Tibial artery (tissue), 4 donors: ENCODE data around the gene RREB1.

Experiments
- DNase-seq, 2 donors: peaks; one replicate each; pipeline ENCODE4 v3.0.0-alpha.2; 2019
- H3K27ac ChIP-seq, 2 donors: fragments of 200-600 bp; sonication (generic) in 1 of 2; 1 replicate in 1 of 2; 2 replicates in 1 of 2; pipeline ENCODE4 v1.5.1; 2018 to 2019; ENCODE audit warnings: mild to moderate bottlenecking in 1 of 2
- H3K27me3 ChIP-seq, 2 donors: fragments of 200-600 bp; sonication (generic) in 1 of 2; one replicate each; pipeline versions ENCODE4 v1.5.1 to v1.6.0; 2016 to 2019
- H3K36me3 ChIP-seq, 3 donors: fragments of 200-600 bp; sonication (generic) in 2 of 3; one replicate each; pipeline ENCODE4 v1.5.1; 2016 to 2019; ENCODE audit warnings: mild to moderate bottlenecking in 2 of 3
- H3K4me1 ChIP-seq, 4 donors: fragments of 200-600 bp; sonication (generic) in 2 of 4; 1 replicate in 3 of 4; 2 replicates in 1 of 4; pipeline ENCODE4 v1.5.1; 2016 to 2019
- H3K4me3 ChIP-seq, 2 donors: fragments of 200-600 bp; sonication (generic) in 1 of 2; 1 replicate in 1 of 2; 2 replicates in 1 of 2; pipeline ENCODE4 v1.5.1; 2018 to 2019; ENCODE audit warnings: mild to moderate bottlenecking in 2 of 2
- H3K9me3 ChIP-seq, 3 donors: fragments of 200-600 bp; sonication (generic) in 1 of 3; one replicate each; pipeline ENCODE4 v1.5.1; 2016 to 2019
- CTCF ChIP-seq, 2 experiments: fragments of 200-600 bp in 1 of 2; fragments of 450-650 bp in 1 of 2; IDR thresholded peaks; one replicate each; pipeline ENCODE4 v1.5.1; 2017 to 2019; ENCODE audit warnings: antibody characterized with exemption in 2 of 2, mild to moderate bottlenecking in 1 of 2, moderate library complexity in 1 of 2
- intact Hi-C: fragments of 100-400 bp; cut with DNase I; formaldehyde crosslinking; loops from one replicate; pipeline ENCODE4 v1.15.0; 2023; ENCODE audit warnings: low total_unique reads

RREB1 gene

GRCh38 chr6:7108964-7109836 lies 1.4 kb downstream of the RREB1 start:
- H3K4me1 ChIP-seq = peaks cover 0 to 37% (median 20%) of the 10 kb centered on the region in 4 donors
- H3K27me3 ChIP-seq = no peaks in the 10 kb centered on the region
- H3K4me3 ChIP-seq = peak overlapping the region; percentile 78 to 90
- H3K36me3 ChIP-seq = no peaks in the 10 kb centered on the region
- no peaks in the 10 kb centered on the region for H3K9me3 ChIP-seq
- no peak for TF ChIP-seq CTCF (IDR thresholded peaks at IDR 0.05)
- peak overlapping the region; percentile 90 to 96 for H3K27ac ChIP-seq
- intact Hi-C loops = loop anchor here (2.0 kb wide), 1 partner anchor 32 kb away; no protein-coding TSS in a partner anchor
- DNase-seq = peak; percentile 72 to 81

- H3K9me3 ChIP-seq = no peaks in the 10 kb centered on the region
- no peak for DNase-seq
- H3K4me3 ChIP-seq = peak overlapping the region; percentile 78 to 90
- peak overlapping the region in 1 of 2 donors; percentile 90 for H3K27ac ChIP-seq
- intact Hi-C loops = loop anchor here (10.0 kb wide), 1 partner anchor 125 kb away; no protein-coding TSS in a partner anchor
- TF ChIP-seq CTCF (IDR thresholded peaks at IDR 0.05) = no peak
- peaks cover 0 to 44% (median 25%) of the 10 kb centered on the region in 4 donors for H3K4me1 ChIP-seq
- no peaks in the 10 kb centered on the region for H3K36me3 ChIP-seq
- H3K27me3 ChIP-seq = no peaks in the 10 kb centered on the region
Measured at GRCh38 chr6:7110092-7110792, 2.5 kb downstream of the RREB1 start.

GRCh38 chr6:7111095-7111690 lies 3.4 kb downstream of the RREB1 start:
- no peak for TF ChIP-seq CTCF (IDR thresholded peaks at IDR 0.05)
- DNase-seq = no peak
- Histone ChIP-seq H3K4me3 (no peak overlapping the region), H3K4me1 (peaks cover 0 to 53% (median 34%) of the 10 kb centered on the region in 4 donors), H3K27me3 (no peaks in the 10 kb centered on the region), H3K36me3 (no peaks in the 10 kb centered on the region), H3K27ac (no peak overlapping the region), H3K9me3 (no peaks in the 10 kb centered on the region)
- intact Hi-C loops = loop anchor here (10.0 kb wide), 1 partner anchor 124 kb away; no protein-coding TSS in a partner anchor

- TF ChIP-seq CTCF (IDR thresholded peaks at IDR 0.05) = no peak
- no peak for DNase-seq
Measured at GRCh38 chr6:7112171-7112570, 4.4 kb downstream of the RREB1 start.

GRCh38 chr6:7112741-7113313 lies 5.1 kb downstream of the RREB1 start:
- TF ChIP-seq CTCF (IDR thresholded peaks at IDR 0.05) = no peak
- Histone ChIP-seq H3K4me3 (no peak overlapping the region), H3K4me1 (peaks cover 0 to 55% (median 38%) of the 10 kb centered on the region in 4 donors), H3K27ac (no peak overlapping the region), H3K36me3 (no peaks in the 10 kb centered on the region), H3K27me3 (no peaks in the 10 kb centered on the region), H3K9me3 (no peaks in the 10 kb centered on the region)
- intact Hi-C loops = loop anchor here (10.0 kb wide), 1 partner anchor 122 kb away; no protein-coding TSS in a partner anchor
- no peak for DNase-seq

More at GRCh38 chr6:7112171-7112570, 4.4 kb downstream of the RREB1 start:
- Histone ChIP-seq H3K4me1 (peaks cover 0 to 55% (median 38%) of the 10 kb centered on the region in 4 donors), H3K27me3 (no peaks in the 10 kb centered on the region), H3K9me3 (no peaks in the 10 kb centered on the region), H3K27ac (no peak overlapping the region), H3K36me3 (no peaks in the 10 kb centered on the region), H3K4me3 (no peak overlapping the region)
- intact Hi-C loops = loop anchor here (10.0 kb wide), 1 partner anchor 123 kb away; no protein-coding TSS in a partner anchor
